HL-60 (cell line): ENCODE results near the gene TMEM151A.

Experiments
- DNase-seq, 2 experiments: peaks; one replicate each; pipeline ENCODE4 v3.0.0-alpha.2; 2010 to 2020; ENCODE audit warnings: low read depth in 1 of 2, low spot score in 1 of 2
- H3K27ac ChIP-seq: fragments of 250-450 bp; sonication (Bioruptor Pico); replicated peaks from 2 replicates; pipeline ENCODE4 v1.5.1; 2020; ENCODE audit warnings: mild to moderate bottlenecking, moderate library complexity
- H3K27me3 ChIP-seq: fragments of 250-450 bp; sonication (Bioruptor Pico); 2 replicates; pipeline ENCODE4 v1.5.1; 2021; ENCODE audit warnings: mild to moderate bottlenecking, moderate library complexity; ENCODE audit not compliant: insufficient read depth, poor library complexity, severe bottlenecking
- H3K4me3 ChIP-seq: replicated peaks from 2 replicates; pipeline ENCODE4 v1.5.1; 2011; ENCODE audit warnings: mild to moderate bottlenecking, control low read depth, low read length; ENCODE audit not compliant: insufficient read depth
- CTCF ChIP-seq: IDR thresholded peaks from one replicate; pipeline ENCODE4 v1.5.1; 2011; ENCODE audit warnings: low read length, control low read depth, inconsistent platforms; ENCODE audit not compliant: insufficient read depth
- GABPA ChIP-seq: IDR thresholded peaks from 2 replicates; pipeline ENCODE4 v1.6.1; 2012; ENCODE audit warnings: low read depth
- POLR2AphosphoS5 ChIP-seq: IDR thresholded peaks from 2 replicates; pipeline ENCODE4 v1.6.1; 2012; ENCODE audit warnings: low read depth
- REST ChIP-seq: IDR thresholded peaks from 2 replicates; pipeline ENCODE4 v1.6.1; 2012; ENCODE audit warnings: low read depth; ENCODE audit not compliant: insufficient replicate concordance
- SPI1 ChIP-seq: IDR thresholded peaks from 2 replicates; pipeline ENCODE4 v1.6.1; 2012; ENCODE audit warnings: low read depth, mild to moderate bottlenecking, borderline replicate concordance

TMEM151A gene

GRCh38 chr11:66297610-66298009, 5.9 kb downstream of the TMEM151A start:
- Histone ChIP-seq H3K27ac (no peak overlapping the region), H3K4me3 (no peak overlapping the region), H3K27me3 (peaks cover 3% of the 10 kb centered on the region)
- no peak for TF ChIP-seq POLR2AphosphoS5
- no peak for TF ChIP-seq REST
- no peak for TF ChIP-seq GABPA
- TF ChIP-seq SPI1, result no peak
- TF ChIP-seq CTCF, result no peak
- DNase-seq, result no peak

- Histone ChIP-seq H3K27ac (no peak overlapping the region), H3K4me3 (no peak overlapping the region), H3K27me3 (no peaks in the 10 kb centered on the region)
- TF ChIP-seq GABPA (no peak), REST (no peak), SPI1 (no peak), POLR2AphosphoS5 (no peak)
- no peak for DNase-seq
These were observed 7.5 kb downstream of the TMEM151A start for GRCh38 chr11:66299186-66299585.

- Histone ChIP-seq H3K4me3 (no peak overlapping the region), H3K27ac (no peak overlapping the region), H3K27me3 (no peaks in the 10 kb centered on the region)
- TF ChIP-seq SPI1, result no peak
- no peak for TF ChIP-seq POLR2AphosphoS5
- no peak for TF ChIP-seq CTCF
- TF ChIP-seq GABPA, result no peak
- TF ChIP-seq REST, result no peak
- no peak for DNase-seq
These were observed 11.0 kb downstream of the TMEM151A start for GRCh38 chr11:66302656-66303055.

GRCh38 chr11:66309475-66309874, 17.8 kb downstream of the TMEM151A start:
- DNase-seq, result no peak
- no peaks in the 10 kb centered on the region for H3K27me3 ChIP-seq
- H3K27ac ChIP-seq, result no peak overlapping the region
- no peak overlapping the region for H3K4me3 ChIP-seq
- TF ChIP-seq GABPA (no peak), POLR2AphosphoS5 (no peak), REST (no peak), SPI1 (no peak), CTCF (no peak)
